Ishikawa (cell line): ENCODE results near the gene ZNF397.

ENCODE experiments used
- CEBPB ChIP-seq: IDR thresholded peaks from 2 replicates; pipeline ENCODE4 v1.6.1; 2012
- CREB1 ChIP-seq: IDR thresholded peaks from 2 replicates; pipeline ENCODE4 v1.6.1; 2012; ENCODE audit warnings: low read depth
- EGR1 ChIP-seq: IDR thresholded peaks from 2 replicates; pipeline ENCODE4 v1.6.1; 2012
- EP300 ChIP-seq: IDR thresholded peaks from 2 replicates; pipeline ENCODE4 v1.6.1; 2012; ENCODE audit warnings: borderline replicate concordance
- FOXM1 ChIP-seq: IDR thresholded peaks from 2 replicates; pipeline ENCODE4 v1.6.1; 2012; ENCODE audit warnings: low read depth, borderline replicate concordance
- MAX ChIP-seq: IDR thresholded peaks from 2 replicates; pipeline ENCODE4 v1.6.1; 2012
- NFIC ChIP-seq: IDR thresholded peaks from 2 replicates; pipeline ENCODE4 v1.6.1; 2012
- RAD21 ChIP-seq: IDR thresholded peaks from 2 replicates; pipeline ENCODE4 v1.6.1; 2012; ENCODE audit warnings: low read depth
- REST ChIP-seq: IDR thresholded peaks from 2 replicates; pipeline ENCODE4 v1.6.1; 2012; ENCODE audit warnings: low read depth, mild to moderate bottlenecking
- TAF1 ChIP-seq: IDR thresholded peaks from 2 replicates; pipeline ENCODE4 v1.6.1; 2012; ENCODE audit warnings: low read depth, mild to moderate bottlenecking
- TCF12 ChIP-seq: IDR thresholded peaks from 2 replicates; pipeline ENCODE4 v1.6.1; 2012; ENCODE audit warnings: low read depth
- TEAD4 ChIP-seq: IDR thresholded peaks from 2 replicates; pipeline ENCODE4 v1.6.1; 2012
- USF1 ChIP-seq: IDR thresholded peaks from 2 replicates; pipeline ENCODE4 v1.6.1; 2012
- YY1 ChIP-seq: IDR thresholded peaks from 2 replicates; pipeline ENCODE4 v1.6.1; 2012; ENCODE audit warnings: low read depth
- ZBTB7A ChIP-seq: IDR thresholded peaks from 2 replicates; pipeline ENCODE4 v1.6.1; 2012; ENCODE audit warnings: low read depth

The ZNF397 gene

GRCh38 chr18:35289293-35289692 is 48.5 kb downstream of the ZNF397 start:
- TF ChIP-seq MAX (no peak), CEBPB (no peak), ZBTB7A (no peak), EGR1 (no peak), TEAD4 (no peak), TAF1 (no peak), TCF12 (no peak), FOXM1 (no peak), REST (no peak), RAD21 (no peak), YY1 (no peak), CREB1 (no peak)

- TF ChIP-seq CEBPB (no peak), RAD21 (no peak), TEAD4 (no peak), TAF1 (no peak), USF1 (no peak), MAX (no peak), EP300 (no peak), ZBTB7A (no peak), REST (no peak)
Observed at GRCh38 chr18:35289727-35290093, 48.9 kb downstream of the ZNF397 start.

- no peak for TF ChIP-seq CREB1
- no peak for TF ChIP-seq RAD21
- TF ChIP-seq CEBPB, result no peak
- TF ChIP-seq EP300, result no peak
- TF ChIP-seq REST, result no peak
- no peak for TF ChIP-seq TEAD4
- peak; percentile 77 for TF ChIP-seq MAX
- TF ChIP-seq TAF1, result peak; percentile 91
- peak; percentile 58 for TF ChIP-seq TCF12
- peak; percentile 6; the same call in 1 of the 2 replicates for TF ChIP-seq NFIC
- no peak for TF ChIP-seq ZBTB7A
- no peak for TF ChIP-seq FOXM1
- peak; percentile 44 for TF ChIP-seq USF1
- peak; percentile 83 for TF ChIP-seq YY1
- no peak for TF ChIP-seq EGR1
Observed at GRCh38 chr18:35290094-35290735, 49.4 kb downstream of the ZNF397 start, which contains the start of gene ZSCAN30. ZSCAN30 (minus strand) TSS chr18:35290229; CDS start chr18:35264352, 25,877 bp downstream.

GRCh38 chr18:35291166-35291565 is 50.3 kb downstream of the ZNF397 start:
- TF ChIP-seq TEAD4, result no peak
- TF ChIP-seq FOXM1, result no peak
- TF ChIP-seq USF1, result no peak
- no peak for TF ChIP-seq YY1
- TF ChIP-seq NFIC, result no peak
